Immature natural killer cell (primary cell): ENCODE data around the gene SYNJ2BP. TPM values are rescaled to one million over a fixed set of nuclear protein-coding genes. Genes with fewer than 3 reads are reported as not detected.
"Not testable (repeated sequence)": the region's sequence is repeated elsewhere in the genome, so short reads cannot be mapped to it uniquely, and the experiment has no call there.

Source experiments
- DNase-seq, 3 donors: peaks; one replicate each; pipeline ENCODE4 v3.0.0; 2022; ENCODE audit warnings: mixed read lengths in 1 of 3
- H3K27ac Mint-ChIP-seq, 6 donors: one replicate each; pipeline ENCODE4 v1.8.0; 2020; ENCODE audit warnings: mixed read lengths in 6 of 6, mild to moderate bottlenecking in 5 of 6, inconsistent platforms in 4 of 6, moderate library complexity in 3 of 6
- H3K27me3 Mint-ChIP-seq, 3 donors: one replicate each; pipeline ENCODE4 v1.8.0; 2020 to 2021; ENCODE audit warnings: low read depth in 3 of 3, mild to moderate bottlenecking in 3 of 3, mixed read lengths in 3 of 3, moderate library complexity in 3 of 3, inconsistent platforms in 1 of 3
- H3K36me3 Mint-ChIP-seq, 3 donors: one replicate each; pipeline ENCODE4 v1.8.0; 2020; ENCODE audit warnings: mixed read lengths in 3 of 3, inconsistent platforms in 2 of 3, mild to moderate bottlenecking in 2 of 3
- H3K4me1 Mint-ChIP-seq, 2 donors: one replicate each; pipeline ENCODE4 v1.8.0; 2020; ENCODE audit warnings: inconsistent platforms in 2 of 2, mild to moderate bottlenecking in 2 of 2, mixed read lengths in 2 of 2, moderate library complexity in 1 of 2
- H3K4me3 Mint-ChIP-seq, 5 donors: one replicate each; pipeline ENCODE4 v1.8.0; 2020; ENCODE audit warnings: mild to moderate bottlenecking in 5 of 5, mixed read lengths in 5 of 5, inconsistent platforms in 3 of 5, moderate library complexity in 3 of 5
- H3K9me3 Mint-ChIP-seq, 6 donors: one replicate each; pipeline ENCODE4 v1.8.0; 2020; ENCODE audit warnings: mild to moderate bottlenecking in 6 of 6, mixed read lengths in 6 of 6, inconsistent platforms in 4 of 6, moderate library complexity in 3 of 6
- polyA plus RNA-seq, 3 donors: library from polyadenylated mRNA; unstranded; fragments of 300-500 nt; fragmentation: Illumina TruSeq; gene quantifications; one replicate each; pipeline ENCODE4 v1.2.3, GENCODE V29; 2021

SYNJ2BP gene
- 10 to 100 TPM; 14.0 to 18.3 (median 17.5) TPM for polyA plus RNA-seq

DNA sequence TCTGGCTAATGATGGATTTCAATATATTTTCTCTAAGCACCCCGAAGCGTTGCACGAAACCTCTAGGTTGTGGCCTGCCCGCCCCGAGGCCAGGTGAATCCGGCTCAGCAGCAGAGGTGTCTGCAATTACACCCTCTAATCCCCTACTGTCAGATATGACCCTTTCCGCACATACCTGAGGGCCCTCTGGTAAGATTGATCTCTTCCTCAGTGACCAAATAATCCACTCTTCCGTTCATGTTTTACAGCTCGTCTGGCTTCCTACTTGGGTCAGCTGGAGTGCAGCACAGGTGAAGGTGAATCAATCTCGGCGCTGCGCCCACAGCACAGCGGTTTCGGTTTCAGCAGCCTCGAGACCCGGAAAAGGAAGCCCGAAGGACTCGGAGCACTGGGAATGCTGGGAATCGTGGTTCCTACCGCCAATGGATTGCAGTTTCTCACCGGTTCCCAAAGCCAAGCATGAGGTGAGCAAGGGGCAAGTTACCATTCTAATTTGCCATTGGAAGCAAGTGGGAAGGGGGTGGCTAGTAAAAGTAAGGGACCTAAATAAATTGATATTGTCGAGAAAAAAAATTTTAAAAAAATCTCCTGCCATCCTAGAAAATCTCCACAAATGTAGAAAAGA lies at the start of gene SYNJ2BP:
Gene SYNJ2BP (minus strand): TSS at position 366 of the 625 bp plus-strand sequence. CDS start 127 bp downstream, at position 239.
- Mint-ChIP-seq H3K4me1 (peaks cover 23 to 47% of the 10 kb centered on the region in 2 donors), H3K9me3 (no peaks in the 10 kb centered on the region), H3K36me3 (no peaks in the 10 kb centered on the region), H3K27me3 (peaks cover 2 to 8% (median 5%) of the 10 kb centered on the region in 3 donors), H3K27ac (peak within 1 kb of the TSS; percentile 84 to 92 (median 89)), H3K4me3 (peak within 1 kb of the TSS; percentile 95 to 100 (median 97))
- peak; percentile 19 to 42 (median 38) for DNase-seq

GRCh38 chr14:70454731-70455130 lies 37.8 kb upstream of the SYNJ2BP start:
- Mint-ChIP-seq H3K27ac (no peak overlapping the region), H3K4me3 (no peak overlapping the region), H3K36me3 (no peaks in the 10 kb centered on the region), H3K4me1 (no peaks in the 10 kb centered on the region), H3K27me3 (peaks cover 0 to 4% (median 0%) of the 10 kb centered on the region in 3 donors), H3K9me3 (no peaks in the 10 kb centered on the region)
- no peak for DNase-seq

- no peak for DNase-seq
- H3K4me3 Mint-ChIP-seq = no peak within 1 kb of the TSS
These were observed 35.0 kb upstream of the SYNJ2BP start, which contains the start of gene ADAM21 for GRCh38 chr14:70451874-70452273. ADAM21 (plus strand) TSS chr14:70452174; CDS start chr14:70457500, 5,326 bp downstream.

DNA sequence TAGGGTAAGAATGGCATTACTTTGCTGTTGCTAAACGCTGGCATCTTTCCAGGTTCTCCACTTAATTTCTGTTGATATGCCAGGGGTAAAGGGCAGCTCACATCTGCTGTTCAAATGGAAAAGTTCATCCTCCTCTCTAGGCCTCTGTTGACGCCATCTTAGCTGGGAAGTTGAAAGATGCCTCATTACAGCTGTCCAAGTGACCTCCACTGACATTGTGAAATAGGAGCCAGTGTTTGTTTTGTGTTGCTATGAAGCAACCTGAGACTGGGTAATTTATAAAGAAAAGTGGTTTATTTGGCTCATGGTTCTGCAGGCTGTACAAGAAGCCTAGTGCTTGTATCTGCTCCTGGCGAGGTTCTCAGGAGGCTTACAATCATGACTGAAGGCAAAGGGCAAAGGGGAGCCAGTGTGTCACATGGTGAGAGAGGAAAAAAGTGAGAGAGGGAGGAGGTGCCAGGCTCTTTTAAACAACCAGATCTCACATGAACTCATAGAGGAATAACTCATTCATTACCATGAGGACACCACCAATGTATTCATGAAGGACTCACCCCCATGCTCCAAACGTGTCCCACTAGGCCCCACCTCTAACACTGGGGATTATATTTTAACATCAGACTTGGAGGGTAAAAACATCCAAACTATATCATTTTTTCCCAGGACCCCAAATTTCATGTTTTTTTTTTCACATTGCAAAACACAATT lies 31.9 kb upstream of the SYNJ2BP start:
- no peak for DNase-seq
- no peaks in the 10 kb centered on the region for H3K4me1 Mint-ChIP-seq
- H3K36me3 Mint-ChIP-seq = peaks cover 4 to 5% (median 5%) of the 10 kb centered on the region in 3 donors
- H3K27me3 Mint-ChIP-seq = peaks cover 0 to 5% (median 0%) of the 10 kb centered on the region in 3 donors
- H3K4me3 Mint-ChIP-seq = no peak overlapping the region
- H3K27ac Mint-ChIP-seq = no peak overlapping the region
- H3K9me3 Mint-ChIP-seq = peaks cover 2 to 14% (median 7%) of the 10 kb centered on the region in 6 donors

More at GRCh38 chr14:70451874-70452273, 35.0 kb upstream of the SYNJ2BP start, which contains the start of gene ADAM21:
- Mint-ChIP-seq H3K27ac (no peak within 1 kb of the TSS), H3K9me3 (no peaks in the 10 kb centered on the region), H3K27me3 (peaks cover 0 to 9% (median 0%) of the 10 kb centered on the region in 3 donors), H3K4me1 (no peaks in the 10 kb centered on the region), H3K36me3 (peaks cover 0 to 4% (median 0%) of the 10 kb centered on the region in 3 donors)

DNA sequence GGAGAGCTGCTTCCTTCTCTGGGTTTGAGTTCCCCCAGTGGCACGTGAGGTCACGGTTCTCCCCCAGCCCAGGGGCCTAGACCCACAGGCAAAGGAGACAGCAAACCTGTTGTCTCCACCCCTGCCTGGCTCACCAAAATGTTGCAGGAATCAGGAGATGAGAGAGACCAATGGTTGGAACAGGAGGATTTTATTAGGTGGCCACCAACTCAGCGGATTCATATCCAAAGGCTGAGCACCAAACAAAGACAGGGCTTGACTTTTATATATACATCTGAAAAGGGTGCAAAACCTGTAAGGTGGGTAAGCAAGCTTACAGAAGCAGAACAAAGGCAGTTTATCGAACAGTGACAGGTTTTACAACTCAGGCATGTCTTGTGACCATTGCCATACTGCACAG lies 25.9 kb upstream of the SYNJ2BP start:
- DNase-seq = no peak
- Mint-ChIP-seq H3K4me3 (no peak overlapping the region), H3K27me3 (peaks cover 2 to 4% (median 3%) of the 10 kb centered on the region in 3 donors), H3K27ac (no peak overlapping the region), H3K36me3 (peaks cover 8 to 18% (median 16%) of the 10 kb centered on the region in 3 donors), H3K9me3 (peaks cover 18 to 37% (median 30%) of the 10 kb centered on the region in 6 donors), H3K4me1 (no peaks in the 10 kb centered on the region)

GRCh38 chr14:70441641-70442040 lies 24.8 kb upstream of the SYNJ2BP start:
- Mint-ChIP-seq H3K9me3 (peaks cover 23 to 38% (median 31%) of the 10 kb centered on the region in 6 donors), H3K27ac (no peak overlapping the region), H3K4me1 (no peaks in the 10 kb centered on the region), H3K4me3 (no peak overlapping the region), H3K27me3 (peaks cover 0 to 4% (median 3%) of the 10 kb centered on the region in 3 donors), H3K36me3 (peaks cover 4 to 18% (median 16%) of the 10 kb centered on the region in 3 donors)
- no peak for DNase-seq

- H3K36me3 Mint-ChIP-seq = peaks cover 2 to 6% (median 5%) of the 10 kb centered on the region in 3 donors
- no peak overlapping the region for H3K27ac Mint-ChIP-seq
- peaks cover 5 to 8% (median 6%) of the 10 kb centered on the region in 3 donors for H3K27me3 Mint-ChIP-seq
These were observed 20.0 kb upstream of the SYNJ2BP start for GRCh38 chr14:70436867-70437266.

DNA sequence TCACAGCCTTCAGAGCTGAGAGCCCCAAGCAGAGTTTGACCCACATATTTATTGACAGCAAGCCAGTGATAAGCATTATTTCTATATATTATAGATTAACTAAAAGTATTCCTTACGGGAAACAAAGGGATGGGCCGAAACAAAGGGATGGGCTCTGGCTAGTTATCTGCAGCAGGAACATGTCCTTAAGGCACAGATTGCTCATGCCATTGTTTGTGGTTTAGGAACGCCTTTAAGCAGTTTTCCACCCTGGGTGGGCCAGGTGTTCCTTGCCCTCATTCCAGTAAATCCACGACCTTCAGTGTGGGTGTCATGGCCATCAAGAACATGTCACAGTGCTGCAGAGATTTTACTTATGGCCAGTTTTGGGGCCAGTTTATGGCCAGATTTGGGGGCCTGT lies 9.7 kb upstream of the SYNJ2BP start:
- not testable (repeated sequence) for DNase-seq, H3K4me3 Mint-ChIP-seq, H3K36me3 Mint-ChIP-seq, H3K27ac Mint-ChIP-seq, H3K4me1 Mint-ChIP-seq
- H3K9me3 Mint-ChIP-seq = peaks cover 5 to 17% (median 9%) of the 10 kb centered on the region in 6 donors
- H3K27me3 Mint-ChIP-seq = peaks cover 0 to 13% (median 0%) of the 10 kb centered on the region in 3 donors

More at GRCh38 chr14:70436867-70437266, 20.0 kb upstream of the SYNJ2BP start:
- peaks cover 11 to 29% (median 20%) of the 10 kb centered on the region in 6 donors for H3K9me3 Mint-ChIP-seq
- H3K4me3 Mint-ChIP-seq = no peak overlapping the region
- H3K4me1 Mint-ChIP-seq = no peaks in the 10 kb centered on the region
- no peak for DNase-seq

DNA sequence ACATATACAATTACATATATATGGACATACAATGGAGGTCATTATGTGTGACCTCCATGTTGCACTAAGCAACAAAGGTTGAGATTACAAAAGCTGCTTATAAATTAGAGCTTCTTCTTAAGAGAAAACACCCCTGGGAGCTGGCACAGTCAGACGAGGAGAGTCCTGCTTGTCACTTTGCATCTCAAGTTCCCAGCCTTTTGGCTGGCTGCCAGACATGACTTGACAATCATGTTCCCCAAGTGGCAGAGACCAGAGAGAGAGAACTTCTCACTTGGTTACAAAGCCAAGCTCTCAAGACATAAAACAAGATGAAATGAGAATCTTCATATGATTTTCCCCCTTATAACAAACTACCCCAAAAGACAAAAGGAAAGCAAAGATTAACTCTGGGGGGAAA lies 8.5 kb upstream of the SYNJ2BP start:
- peaks cover 0 to 9% (median 2%) of the 10 kb centered on the region in 3 donors for H3K27me3 Mint-ChIP-seq
- peaks cover 0 to 7% (median 3%) of the 10 kb centered on the region in 6 donors for H3K9me3 Mint-ChIP-seq
- no peak overlapping the region for H3K27ac Mint-ChIP-seq
- H3K36me3 Mint-ChIP-seq = peaks cover 0 to 3% (median 0%) of the 10 kb centered on the region in 3 donors
- no peak for DNase-seq
- no peak overlapping the region for H3K4me3 Mint-ChIP-seq
- H3K4me1 Mint-ChIP-seq = no peaks in the 10 kb centered on the region

DNA sequence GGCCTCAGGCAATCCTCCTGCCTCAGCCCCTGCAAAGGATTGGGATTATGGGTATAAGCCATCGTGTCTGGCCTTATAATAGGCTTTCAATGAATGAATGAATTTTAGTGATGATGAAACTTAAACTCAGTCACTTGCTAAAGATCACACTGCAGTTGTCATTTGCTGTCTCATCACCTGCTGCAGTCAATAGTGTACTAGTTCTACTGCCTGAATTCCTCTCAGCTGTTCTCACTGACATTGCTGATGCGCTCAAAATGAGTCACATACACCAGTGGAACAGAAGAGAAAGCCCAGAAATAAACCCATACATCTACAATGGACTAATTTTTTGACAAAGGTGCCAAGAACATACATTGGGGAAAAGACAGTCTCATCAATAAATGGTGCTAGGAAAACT lies 5.6 kb upstream of the SYNJ2BP start:
- Mint-ChIP-seq H3K27ac (no peak overlapping the region), H3K4me1 (peaks cover under 1% of the 10 kb centered on the region in 2 donors), H3K36me3 (no peaks in the 10 kb centered on the region), H3K4me3 (no peak overlapping the region), H3K27me3 (peaks cover 2 to 9% (median 8%) of the 10 kb centered on the region in 3 donors), H3K9me3 (no peaks in the 10 kb centered on the region)
- DNase-seq = no peak

- H3K4me3 Mint-ChIP-seq, H3K27ac Mint-ChIP-seq, DNase-seq, H3K27me3 Mint-ChIP-seq, H3K9me3 Mint-ChIP-seq, H3K36me3 Mint-ChIP-seq: not testable (repeated sequence)
- H3K4me1 Mint-ChIP-seq = peaks cover 21 to 30% of the 10 kb centered on the region in 2 donors
These were observed 2.5 kb upstream of the SYNJ2BP start for GRCh38 chr14:70419270-70419931.

DNA sequence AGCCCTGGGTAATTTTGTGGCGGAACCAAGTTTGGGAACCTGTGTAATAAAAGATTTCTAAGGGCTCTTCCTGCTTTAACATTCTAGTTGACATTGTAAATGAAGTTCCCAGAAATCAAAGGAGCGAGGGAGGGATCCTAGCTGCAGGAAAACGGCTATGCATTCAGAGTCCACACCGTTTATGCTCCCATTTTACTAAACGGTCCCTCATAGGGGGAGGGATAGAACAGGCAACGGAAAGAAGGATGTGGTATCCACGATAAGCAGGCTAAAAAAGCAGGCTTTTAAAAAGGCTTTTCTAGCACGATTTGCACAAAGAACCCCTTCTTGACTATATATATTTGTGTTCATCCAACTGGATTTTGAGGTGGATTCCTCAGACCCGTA lies 559 bp downstream of the SYNJ2BP start:
- H3K9me3 Mint-ChIP-seq = no peaks in the 10 kb centered on the region
- no peaks in the 10 kb centered on the region for H3K36me3 Mint-ChIP-seq
- H3K27ac Mint-ChIP-seq = peak overlapping the region; percentile 80 to 92 (median 89)
- H3K27me3 Mint-ChIP-seq = peaks cover 2 to 8% (median 5%) of the 10 kb centered on the region in 3 donors
- H3K4me3 Mint-ChIP-seq = peak overlapping the region; percentile 95 to 100 (median 97)
- H3K4me1 Mint-ChIP-seq = peaks cover 27 to 52% of the 10 kb centered on the region in 2 donors
- no peak for DNase-seq

- peak overlapping the region; percentile 58 to 89 (median 72) for H3K27ac Mint-ChIP-seq
- peak overlapping the region; percentile 84 to 100 (median 96) for H3K4me3 Mint-ChIP-seq
- H3K27me3 Mint-ChIP-seq = peaks cover 2 to 6% (median 5%) of the 10 kb centered on the region in 3 donors
- no peaks in the 10 kb centered on the region for H3K36me3 Mint-ChIP-seq
- peaks cover 27 to 57% of the 10 kb centered on the region in 2 donors for H3K4me1 Mint-ChIP-seq
- no peaks in the 10 kb centered on the region for H3K9me3 Mint-ChIP-seq
- DNase-seq = no peak
These were observed 1.1 kb downstream of the SYNJ2BP start for GRCh38 chr14:70415788-70416187.
